Stimulated activated CD8-positive, alpha-beta memory T cell treated with anti-CD3 and anti-CD28 coated beads, Interleukin-15, amount 100 ng/mL, for 4 hours (primary cell): ENCODE data around the gene PSIP1.
"Not testable (repeated sequence)": the region's sequence is repeated elsewhere in the genome, so short reads cannot be mapped to it uniquely, and the experiment has no call there.

Experiments used
- DNase-seq, 2 donors: peaks; one replicate each; pipeline ENCODE4 v3.0.0-alpha.2; 2020; ENCODE audit warnings: low read depth in 2 of 2

PSIP1 gene

DNA sequence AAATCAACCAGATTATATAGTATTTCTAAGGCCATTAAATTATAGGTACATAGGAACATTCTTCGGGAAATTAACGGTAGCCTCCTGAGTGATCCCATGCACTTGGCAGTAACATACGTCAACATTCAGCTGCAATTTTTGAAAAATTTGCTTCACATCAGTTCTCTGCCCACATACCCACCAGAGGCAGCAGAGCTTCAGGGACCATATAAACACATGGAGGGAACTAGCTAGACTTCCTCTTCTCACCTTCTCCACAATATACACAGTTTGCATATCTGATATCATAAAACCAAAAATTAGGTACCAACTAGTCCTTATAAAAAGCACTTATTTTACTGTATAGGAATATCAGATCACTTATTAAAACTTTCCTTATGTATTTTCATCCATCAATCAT lies 4.8 kb downstream of the PSIP1 start:
- DNase-seq = no peak

DNA sequence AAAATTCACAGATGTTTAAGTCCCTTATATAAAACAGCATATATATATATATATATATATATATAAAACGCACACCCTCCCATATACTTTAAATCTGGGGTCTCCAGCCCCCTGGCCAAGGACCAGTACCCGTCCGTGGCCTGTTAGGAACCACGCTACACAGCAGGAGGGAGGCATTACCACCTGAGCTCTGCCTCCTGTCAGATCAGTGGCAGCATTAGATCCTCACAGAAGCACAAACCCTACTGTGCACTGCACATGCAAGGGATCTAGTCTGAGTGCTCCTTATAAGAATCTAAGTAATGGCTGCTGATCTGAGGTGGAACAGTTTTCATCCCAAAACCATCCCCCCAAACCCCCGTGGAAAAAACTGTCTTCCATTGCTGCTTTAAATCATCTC lies 9.0 kb downstream of the PSIP1 start:
- no peak for DNase-seq

DNA sequence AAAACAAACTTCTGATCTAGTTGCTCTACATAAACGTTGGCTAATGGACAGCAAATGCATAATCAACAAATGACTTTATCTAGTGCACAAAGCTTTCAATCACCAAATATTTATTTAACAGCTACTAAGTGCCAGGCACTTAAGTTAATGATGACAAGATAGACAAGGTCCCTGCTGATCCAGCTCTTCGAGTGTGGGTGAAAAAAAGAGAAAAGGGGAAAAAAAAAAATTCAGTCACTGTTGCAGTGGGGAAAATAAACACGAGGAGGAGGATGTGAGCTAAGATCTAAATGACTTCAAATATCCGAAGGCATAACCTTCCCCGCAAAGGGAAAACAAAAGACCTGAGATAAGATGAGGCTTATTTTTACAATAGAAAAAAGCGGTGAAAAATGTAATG lies 9.6 kb downstream of the PSIP1 start:
- no peak for DNase-seq

DNA sequence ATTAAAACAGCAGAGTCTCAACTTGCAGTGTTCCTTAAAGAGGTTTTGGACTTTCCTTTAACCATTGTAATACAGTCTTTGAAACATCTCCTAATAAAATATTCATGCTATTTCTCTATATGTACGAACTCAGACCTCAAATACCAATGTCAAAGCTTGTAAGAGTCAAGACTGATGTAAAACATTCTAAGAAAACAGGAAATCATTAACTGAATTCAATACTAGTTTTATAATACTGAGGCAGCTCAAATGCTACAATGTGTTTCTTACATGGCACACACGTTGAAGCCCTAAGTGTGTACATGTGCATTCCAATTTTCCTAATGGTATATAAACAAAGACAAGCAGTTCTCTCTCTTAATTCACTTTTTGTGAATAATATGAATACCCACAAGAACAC lies 11.6 kb downstream of the PSIP1 start:
- no peak for DNase-seq

DNA sequence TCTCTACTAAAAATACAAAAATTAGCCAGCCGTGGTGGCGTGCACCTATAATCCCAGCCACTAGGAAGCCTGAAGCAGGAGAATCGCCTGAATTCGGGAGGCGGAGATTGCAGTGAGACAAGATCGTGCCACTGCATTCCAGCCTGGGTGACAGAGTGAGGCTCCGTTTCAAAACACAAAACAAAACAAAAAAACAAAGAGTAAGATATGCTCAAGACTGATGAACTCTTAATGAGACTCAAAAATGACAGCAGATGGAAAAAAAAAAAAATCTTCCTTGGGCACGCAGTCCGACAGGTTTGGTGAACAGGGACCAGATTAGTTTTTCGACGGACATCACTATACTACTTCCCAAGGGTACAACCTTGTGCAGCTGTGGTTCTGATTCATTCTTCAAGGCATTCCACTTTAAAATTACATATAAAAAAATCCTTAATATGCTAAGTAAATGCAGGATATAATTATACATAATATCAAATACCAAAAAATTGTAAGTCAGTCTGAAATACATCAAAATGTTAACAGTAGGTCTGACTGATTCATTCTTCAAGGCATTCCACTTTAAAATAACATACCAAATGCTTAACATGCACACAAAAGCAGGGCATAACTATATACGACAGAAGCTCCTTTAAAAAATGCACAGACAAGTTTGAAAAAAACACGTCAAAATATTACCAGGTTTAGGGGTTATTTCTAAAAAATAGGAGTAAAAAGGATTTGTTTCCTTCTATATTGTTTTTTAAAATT lies 12.3 kb downstream of the PSIP1 start:
- no peak for DNase-seq

DNA sequence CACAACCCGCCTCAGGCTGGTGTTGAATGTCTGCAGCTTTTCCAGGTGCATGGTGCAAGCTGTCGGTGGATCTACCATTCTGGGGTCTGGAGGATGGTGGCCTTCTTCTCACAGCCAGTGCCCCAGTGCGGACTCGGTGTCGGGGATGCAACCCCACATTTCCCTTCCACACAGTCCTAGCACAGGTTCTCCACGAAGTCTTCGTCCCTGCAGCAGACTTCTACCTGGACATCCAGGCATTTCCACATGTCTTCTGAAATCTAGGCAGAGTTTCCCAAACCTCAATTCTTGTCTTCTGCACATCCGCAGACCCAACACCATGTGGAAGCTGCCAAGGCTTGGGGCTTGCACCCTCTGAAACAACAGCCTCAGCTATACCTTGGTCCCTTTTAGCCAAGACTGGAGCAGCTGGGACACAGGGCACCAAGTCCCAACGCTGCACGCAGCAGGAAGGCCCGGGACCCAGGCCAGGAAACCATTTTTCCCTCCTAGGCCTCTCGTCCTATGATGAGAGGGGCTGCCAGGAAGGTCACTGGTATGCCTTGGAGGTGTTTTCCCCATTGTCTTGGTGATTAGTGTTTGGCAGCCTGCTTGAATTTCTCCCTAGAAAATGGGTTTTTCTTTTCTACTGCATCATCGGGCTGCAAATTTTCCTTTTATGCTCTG lies 18.2 kb downstream of the PSIP1 start:
- no peak for DNase-seq

DNA sequence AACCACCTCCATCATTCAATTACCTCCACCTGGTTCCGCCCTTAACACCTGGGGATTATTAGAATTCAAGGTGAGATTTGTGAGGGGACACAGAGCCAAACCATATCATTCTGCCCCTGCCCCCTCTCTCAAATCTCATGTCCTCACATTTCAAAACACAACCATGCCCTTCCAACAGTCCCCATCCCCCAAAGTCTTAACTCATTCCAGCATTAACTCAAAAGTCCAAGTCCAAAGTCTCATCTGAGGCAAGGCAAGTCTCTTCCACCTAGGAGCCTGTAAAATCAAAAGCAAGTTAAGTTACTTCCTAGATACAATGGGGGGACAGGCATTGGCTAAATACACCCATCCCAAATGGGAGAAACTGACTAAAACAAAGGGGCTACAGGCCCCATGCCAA lies 18.8 kb downstream of the PSIP1 start:
- DNase-seq = no peak

DNA sequence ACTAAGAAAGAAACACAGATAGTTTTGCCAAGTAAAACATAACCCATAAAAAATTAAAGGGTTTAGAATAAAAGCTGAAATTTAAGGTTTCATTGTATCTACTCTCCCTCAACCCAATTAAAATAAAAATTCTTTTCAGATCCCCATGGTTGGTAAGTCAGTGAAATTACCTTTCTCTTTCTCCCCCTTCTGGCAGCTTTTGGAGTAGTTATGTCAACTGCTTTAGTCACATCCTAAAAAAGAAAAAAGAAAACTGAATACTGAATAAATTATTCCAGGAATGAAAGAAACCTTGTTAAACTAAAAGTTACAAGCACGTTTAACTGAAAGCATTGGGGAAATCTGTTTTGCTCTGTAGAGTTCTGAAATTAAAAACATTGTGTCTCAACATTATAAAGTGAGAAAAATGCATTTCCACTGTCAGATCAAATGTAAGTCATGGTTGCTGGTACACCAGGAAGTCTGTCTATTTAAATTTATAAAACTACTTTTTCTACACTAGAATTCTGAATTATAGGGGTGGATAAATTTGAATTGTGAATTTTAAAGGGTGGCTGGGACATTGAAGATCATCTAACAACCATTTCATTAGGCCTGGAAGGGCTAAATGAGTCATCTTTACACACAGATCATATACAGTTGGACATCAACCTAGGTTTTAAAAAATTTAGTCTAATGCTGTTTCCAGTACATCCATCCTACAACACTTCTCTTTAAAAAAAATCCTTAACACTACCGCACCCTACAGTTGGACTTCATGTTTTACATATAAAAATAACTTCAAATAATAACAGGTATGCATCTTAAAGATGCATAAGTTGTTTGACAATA lies 24.7 kb downstream of the PSIP1 start:
- no peak for DNase-seq

DNA sequence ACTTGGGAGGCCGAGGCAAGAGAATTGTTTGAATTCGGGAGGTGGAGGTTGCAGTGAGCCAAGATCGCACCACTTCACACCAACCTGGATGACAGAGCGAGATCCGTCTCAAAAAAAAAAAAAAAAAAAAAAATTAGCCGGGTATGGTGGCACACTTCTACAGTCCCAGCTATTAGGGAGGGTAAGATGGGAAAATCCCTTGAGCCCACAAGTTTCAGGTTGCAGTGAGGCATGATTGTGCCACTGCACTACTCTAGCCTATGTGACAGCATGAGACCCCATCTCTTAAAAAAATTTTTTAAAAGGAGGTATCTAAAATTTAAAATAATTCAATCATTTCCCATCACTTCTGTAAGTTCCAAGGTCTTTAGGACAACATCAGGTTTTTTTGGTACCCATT lies 26.0 kb downstream of the PSIP1 start:
- no peak for DNase-seq

DNA sequence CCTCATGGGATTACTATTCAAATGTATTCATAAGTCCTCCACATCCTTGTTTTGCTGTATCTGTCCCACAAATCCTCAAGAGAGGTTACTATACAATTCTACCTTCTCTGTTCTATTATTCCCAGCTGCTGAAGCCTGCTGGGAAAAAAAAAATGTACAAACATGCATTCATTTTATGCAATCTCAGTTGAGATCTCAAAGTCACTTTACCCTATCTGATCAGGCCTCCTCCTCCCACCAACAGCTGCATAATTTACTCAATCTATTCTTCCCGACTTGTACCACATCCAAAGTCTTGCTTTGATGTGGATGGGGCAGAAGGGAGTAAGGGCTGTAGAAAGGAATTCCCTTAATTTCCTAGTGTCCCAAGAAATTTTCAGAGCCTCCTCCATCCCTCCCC lies 28.6 kb downstream of the PSIP1 start:
- no peak for DNase-seq

DNA sequence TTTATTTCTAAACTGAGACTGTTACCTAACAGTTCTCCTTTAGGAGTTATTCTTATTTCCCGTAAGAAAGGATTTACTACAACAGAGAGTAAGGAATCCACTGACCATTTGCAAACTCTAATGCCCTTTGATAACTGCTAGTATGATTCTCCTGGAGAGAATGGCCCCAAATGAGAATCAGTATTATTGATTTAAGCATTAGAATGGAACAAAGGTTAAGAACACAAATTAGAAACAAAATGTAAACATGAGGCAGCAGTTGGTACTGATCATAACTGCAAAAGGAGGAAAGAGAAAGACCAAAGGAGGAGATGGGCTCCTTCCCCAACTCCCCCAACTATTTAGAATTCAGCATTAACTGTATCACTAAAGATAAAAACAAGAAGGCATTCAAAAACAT lies 30.7 kb downstream of the PSIP1 start:
- DNase-seq = no peak

DNA sequence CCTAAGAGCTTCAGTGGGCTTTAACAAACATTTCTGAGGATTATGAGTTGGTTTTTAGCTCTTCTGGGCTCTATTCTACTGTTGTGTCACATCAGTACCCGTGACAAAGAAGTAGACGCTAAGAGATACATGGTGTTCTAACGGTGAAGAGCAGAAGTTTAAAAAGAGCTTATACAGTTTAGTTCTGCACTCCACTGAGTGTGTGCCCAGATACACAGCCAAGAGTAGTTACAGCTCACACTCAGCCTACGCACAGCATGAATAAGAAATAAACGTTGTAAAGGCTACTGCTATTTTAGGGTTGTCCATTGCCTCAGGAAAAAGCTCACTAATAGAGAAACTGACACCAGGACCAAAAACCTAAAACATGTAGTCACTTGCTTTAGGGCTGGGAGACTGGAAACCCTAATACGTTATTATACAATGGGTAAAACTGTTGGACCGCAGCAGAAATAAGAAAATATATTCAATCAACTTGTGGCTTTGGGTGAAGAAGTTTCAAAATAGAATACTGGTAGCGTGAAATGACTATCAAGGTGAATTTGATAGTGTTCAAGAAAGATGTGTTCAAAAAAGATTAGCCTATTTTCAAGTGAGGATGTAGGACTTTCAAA lies 34.7 kb downstream of the PSIP1 start:
- no peak for DNase-seq

DNA sequence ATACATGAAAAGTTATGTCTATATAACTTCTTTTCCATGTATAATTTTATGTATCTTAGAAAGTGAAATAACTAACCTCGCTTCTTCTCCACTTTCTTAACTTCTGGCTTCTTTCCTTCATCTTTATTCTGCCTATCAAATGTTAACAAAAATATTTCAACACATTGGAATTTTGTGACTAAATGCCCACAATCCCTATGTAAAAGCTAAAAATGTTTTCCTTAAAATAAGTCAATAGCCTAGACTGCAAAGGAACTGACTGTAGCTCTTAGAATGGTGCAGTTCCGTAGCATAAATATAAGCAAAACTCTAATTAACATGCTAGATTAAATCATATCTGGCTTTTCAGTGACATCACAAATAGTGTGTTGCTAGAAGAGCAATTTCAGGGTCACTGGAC lies 40.9 kb downstream of the PSIP1 start:
- no peak for DNase-seq

DNA sequence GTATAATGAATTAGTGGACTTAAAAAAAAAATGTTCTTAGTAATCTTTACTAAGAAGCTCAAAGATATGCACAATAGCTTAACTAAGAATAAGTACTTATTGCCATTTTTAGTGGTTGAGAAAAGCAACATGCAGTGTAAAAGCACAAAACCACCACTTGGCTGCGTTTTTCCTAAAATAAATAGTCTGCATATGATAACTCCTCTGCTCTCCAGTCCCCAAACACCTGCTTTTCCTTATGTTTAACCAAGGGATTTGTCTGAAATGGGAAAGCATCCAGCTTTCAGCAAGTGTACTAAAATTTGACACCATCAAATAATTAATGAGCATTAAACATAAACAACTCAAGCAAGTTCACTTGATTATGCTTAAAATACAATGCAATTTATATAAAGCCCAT lies 41.4 kb downstream of the PSIP1 start:
- DNase-seq = no peak

DNA sequence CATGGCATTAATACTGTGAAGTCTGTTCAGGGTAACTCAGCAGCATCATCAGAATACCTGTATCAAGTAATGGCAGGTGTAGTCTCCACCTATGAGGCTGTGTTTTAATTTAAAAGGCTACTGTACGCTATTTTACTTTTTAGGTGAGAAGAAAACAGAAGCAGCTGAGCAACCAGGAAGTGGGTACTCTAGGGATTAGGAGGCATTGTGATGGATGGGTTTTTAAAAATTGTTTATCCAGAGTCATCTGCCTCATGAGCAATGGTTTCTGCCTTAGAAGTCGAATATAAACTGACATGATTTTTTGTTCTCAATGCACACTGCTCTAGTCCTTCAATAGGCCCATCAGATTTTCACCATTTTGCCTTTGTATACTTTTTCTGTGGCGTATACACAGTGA lies 42.6 kb downstream of the PSIP1 start:
- DNase-seq = no peak

DNA sequence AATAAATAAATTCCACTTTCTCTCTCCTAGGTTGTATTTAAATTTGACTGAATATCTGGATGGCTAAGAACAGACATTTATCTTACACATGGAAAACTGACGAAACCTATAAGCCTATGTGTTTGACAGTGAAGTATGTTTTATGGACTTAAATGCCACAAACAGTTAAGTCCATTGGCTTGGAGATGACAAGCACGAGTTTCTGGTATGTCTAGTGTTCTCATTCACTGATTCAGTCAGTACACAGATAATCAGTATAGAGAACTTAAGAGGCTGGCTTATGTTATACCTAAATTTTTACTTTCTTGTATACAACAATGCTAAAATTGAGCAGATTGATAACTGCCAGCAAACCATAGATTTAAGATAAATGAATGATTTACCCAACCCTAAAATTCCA lies 49.2 kb downstream of the PSIP1 start:
- no peak for DNase-seq

DNA sequence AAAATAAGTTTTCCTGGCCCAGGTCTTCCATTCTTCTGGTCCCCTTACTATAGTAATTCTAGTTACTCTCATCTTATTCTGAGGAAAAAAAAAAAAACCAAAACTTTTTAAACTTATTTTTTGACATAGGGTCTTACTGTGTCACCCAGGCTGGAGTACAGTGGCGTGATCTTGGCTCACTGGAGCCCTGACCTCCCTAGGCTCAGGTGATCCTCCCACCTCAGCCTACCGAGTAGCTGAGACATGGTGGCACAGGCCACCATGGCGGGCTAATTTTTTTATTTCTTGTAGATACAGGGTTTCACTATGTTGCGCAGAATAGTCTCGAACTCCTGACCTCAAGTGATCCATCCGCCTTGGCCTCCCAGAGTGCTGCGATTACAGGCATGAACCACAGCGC lies 49.7 kb downstream of the PSIP1 start:
- no peak for DNase-seq

DNA sequence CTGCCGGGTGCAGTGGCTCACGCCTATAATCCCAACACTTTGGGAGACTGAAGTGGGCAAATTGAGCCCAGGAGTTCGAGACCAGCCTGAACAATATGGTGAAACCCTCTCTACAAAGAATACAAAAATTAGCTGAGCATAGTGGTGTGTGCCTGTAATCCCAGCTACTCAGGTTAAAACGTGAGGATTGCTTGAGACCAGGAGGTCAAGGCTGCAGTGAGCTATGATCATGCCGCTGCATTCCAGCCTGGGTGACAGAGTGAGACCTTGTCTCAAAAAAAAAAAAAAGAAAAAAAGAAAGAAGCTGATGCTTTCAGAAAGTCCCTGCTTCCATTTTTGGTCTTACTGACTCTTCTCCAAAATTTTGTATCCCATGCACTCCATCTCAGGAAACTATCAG lies 56.8 kb downstream of the PSIP1 start:
- no peak for DNase-seq

DNA sequence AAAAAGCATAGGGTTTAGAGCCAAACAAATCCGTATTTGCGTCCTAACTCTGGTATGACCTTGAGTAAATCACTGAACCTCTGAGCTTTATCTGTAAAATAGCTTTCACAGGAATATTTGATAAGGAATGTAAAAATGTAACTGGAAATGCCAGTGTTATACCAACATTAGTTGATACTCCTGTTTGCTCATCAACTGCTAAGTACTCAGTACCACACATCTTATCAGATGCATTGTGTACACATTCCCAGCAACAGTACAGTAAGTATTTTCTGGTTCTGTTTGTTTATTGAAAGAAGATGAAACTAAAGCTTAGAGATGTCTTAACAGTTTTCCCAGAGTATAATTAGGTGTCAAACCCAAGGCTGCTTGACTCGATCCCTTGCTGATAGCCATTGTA lies 66.6 kb downstream of the PSIP1 start:
- DNase-seq = no peak

DNA sequence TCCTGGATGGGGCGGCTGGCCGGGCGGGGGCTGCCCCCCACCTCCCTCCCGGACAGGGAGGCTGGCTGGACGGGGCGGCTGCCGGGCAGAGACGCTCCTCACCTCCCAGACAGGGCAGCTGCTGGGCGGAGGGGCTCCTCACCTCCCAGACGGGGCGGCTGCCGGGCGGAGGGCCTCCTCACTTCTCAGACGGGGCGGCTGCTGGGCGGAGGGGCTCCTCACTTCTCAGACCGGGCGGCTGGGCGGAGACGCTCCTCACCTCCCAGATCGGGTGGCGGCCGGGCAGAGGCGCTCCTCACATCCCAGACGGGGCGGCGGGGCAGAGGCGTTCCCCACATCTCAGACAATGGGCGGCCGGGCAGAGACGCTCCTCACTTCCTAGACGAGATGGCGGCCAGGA lies 68.5 kb downstream of the PSIP1 start:
- not testable (repeated sequence) for DNase-seq

DNA sequence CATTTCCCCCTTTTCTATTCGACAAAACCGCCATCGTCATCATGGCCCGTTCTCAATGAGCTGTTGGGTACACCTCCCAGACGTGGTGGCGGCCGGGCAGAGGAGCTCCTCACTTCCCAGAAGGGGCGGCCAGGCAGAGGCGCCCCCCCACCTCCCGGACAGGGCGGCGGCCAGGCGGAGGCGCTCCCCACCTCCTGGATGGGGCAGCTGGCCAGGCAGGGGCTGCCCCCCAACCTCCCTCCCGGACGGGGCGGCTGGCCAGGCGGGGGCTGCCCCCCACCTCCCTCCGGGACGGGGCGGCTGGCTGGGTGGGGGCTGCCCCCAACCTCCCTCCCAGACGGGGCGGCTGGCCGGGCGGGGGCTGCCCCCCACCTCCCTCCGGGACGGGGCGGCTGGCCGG lies 68.9 kb downstream of the PSIP1 start:
- DNase-seq = not testable (repeated sequence)

DNA sequence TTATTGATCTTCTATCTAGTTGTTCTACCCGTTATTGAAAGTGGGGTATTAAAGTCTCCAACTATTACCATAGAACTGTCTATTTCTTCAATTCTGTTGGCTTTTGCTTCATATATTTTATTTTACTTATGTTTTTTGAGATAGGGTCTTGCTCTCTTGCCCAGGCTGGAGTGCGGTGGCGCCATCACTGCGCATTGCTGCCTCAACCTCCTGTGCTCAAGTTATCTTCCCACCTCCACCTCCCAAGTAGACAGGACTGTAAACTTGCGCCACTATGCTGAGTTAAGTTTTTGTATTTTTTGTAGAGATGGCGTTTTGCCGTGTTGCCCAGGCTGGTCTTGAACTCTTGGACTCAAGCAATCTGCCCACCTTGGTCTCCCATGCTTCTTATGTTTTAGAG lies 71.9 kb downstream of the PSIP1 start:
- no peak for DNase-seq

DNA sequence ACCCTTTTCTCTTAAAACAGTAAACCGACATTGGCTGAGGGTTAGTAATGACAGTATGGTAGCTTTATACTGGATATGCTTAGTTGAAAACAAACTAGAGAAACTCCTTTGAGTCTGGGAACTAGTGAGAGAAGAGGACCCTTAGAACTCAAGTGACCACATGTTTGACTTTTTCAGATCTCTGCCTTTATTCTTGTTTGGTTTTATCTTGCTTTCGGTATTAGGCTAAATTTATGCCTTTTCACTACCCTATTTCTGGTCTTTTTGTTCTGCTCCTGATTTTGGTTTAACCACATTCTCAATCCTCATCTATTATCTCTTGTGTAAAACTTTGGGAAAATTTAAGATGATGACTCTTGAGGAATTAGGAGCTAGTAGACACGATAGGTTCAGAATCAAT lies 77.1 kb downstream of the PSIP1 start:
- DNase-seq = no peak
